Subcutaneous adipose tissue (tissue), 4 donors: ENCODE results near the gene MUC22. TPM values are rescaled to one million over a fixed set of nuclear protein-coding genes. Genes with fewer than 3 reads are reported as not detected.

Source experiments
- CTCF ChIP-seq: fragments of 450-650 bp; IDR thresholded peaks from one replicate; pipeline ENCODE4 v1.5.1; 2016; ENCODE audit warnings: low read depth, mild to moderate bottlenecking, control low read depth, antibody characterized with exemption, moderate library complexity
- total RNA-seq, 4 donors: library from RNA; depleted of rRNA; stranded (reverse); fragments of >200 nt; gene quantifications; one replicate each; pipeline ENCODE4 v1.1.0, GENCODE V29; 2016

MUC22 gene
- total RNA-seq, 4 donors from 2014 or later: not detected

GRCh38 chr6:31049518-31049917 is 39.2 kb downstream of the MUC22 start:
- no peak for TF ChIP-seq CTCF

DNA sequence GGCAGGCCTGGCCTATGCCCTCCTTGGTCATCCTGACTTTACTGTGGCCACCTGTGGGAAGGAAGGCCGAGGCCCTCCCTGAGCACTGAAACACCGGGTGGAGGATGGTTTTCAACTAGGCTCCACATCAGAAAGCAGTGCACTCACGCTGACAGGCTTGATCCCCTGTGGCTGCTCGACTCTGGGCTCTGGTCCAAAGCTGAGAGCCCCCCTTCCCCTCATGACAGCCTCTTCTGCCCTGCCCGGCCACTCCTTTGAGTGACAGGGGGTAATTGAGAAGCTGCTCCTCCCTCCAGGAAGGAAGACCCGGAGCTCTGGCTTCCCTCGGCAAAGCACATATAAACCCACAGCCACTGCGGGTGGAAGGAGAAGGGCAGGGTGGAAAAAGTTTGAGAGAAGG is 43.6 kb downstream of the MUC22 start:
- TF ChIP-seq CTCF: no peak

DNA sequence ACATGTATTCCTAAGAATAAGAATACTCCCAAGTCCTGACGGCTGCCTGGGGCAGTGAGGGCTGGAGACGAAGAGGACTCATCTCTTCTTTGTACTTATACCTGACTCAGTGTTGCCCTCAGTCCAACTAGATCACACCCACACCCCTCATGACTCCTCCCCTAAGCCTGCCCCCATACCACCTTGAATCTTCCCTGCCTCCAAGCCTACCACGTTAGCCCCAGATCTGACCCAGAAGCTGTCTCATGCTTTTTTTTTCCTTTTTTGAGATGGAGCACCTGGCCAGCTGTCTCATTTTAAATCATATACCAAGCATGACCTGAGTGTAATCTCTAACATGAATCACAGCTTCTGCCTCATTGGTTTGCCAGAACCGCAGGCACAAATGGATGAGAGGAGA is 45.2 kb downstream of the MUC22 start:
- TF ChIP-seq CTCF: no peak

DNA sequence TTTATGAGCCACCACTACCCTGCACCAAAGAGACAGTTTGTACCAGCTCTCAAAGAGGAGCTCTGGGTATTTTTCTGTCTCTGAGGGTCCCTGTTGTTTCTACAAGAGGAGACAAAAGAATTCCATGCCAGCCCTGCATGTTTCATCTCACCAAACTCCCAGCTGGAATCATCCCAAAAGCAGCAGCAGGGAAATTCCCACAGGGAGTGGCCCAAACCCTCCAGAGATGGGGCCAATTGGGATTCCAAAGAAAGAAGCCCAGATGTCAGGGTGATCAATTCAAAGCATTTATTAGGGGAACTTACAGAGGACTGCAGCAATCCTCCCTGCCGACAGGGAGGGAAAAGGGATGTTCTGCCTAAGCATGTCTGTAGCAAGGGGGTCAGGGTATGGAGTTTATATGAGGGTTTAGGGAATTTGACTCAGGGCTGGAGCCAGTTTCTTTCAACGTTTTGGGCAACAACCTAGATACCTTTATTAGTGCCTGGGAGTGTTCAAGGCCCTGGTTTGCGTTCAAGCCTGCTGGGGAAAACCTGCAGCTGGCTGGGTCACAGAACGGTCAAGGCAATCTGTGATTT is 47.2 kb downstream of the MUC22 start:
- TF ChIP-seq CTCF: no peak

- TF ChIP-seq CTCF: no peak
Measured at GRCh38 chr6:31058128-31058894, 48.0 kb downstream of the MUC22 start.

DNA sequence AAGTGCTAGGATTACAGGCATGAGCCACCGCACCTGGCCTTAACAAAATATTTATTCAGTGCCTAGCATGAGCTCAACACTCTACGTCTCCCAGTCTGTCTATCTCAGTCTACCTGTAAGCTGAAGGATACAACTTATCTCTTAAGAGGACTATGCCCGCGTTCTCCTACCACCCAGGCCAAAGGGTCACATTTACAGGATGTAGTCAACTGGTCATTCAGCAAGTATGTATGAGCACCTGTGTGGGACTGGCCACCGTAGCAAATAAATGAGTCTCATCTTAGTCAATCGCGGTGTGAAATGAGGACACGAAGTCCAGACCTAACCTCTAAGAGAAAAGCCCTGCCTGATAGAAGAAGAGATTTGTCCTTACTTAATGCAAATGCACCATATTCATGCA is 49.9 kb downstream of the MUC22 start:
- no peak for TF ChIP-seq CTCF

DNA sequence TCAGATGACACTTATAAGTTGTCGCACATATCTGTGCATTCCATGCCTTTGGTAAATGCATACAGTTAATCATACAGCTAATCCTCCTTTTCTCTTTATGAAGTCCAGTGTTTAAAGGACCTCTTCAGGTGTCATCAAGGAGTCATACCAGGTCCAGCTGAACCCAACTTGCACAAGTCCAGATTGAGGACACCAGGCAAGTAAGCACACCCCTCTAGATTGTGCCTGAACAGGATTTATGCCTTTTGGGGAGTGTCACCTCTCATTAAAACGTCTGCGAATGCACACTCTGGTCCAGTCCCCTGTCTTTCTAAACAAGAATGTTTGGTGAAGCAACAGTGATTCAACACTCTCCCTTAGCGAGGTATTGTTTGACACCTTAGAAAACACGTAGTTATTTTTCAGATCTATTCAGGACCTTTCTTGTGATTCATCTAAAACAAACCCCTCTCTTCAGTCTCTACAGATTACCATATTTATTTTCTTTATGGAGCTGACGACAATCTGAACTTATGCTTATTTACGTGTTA is 53.7 kb downstream of the MUC22 start:
- no peak for TF ChIP-seq CTCF
